GM12878 (cell line): Measurements from ENCODE around the gene MAPT.

Experiments
- CTCF ChIP-seq, 3 experiments: IDR thresholded peaks in 2 of 3; conservative IDR thresholded peaks in 1 of 3; 2 replicates each; pipeline ENCODE4 v1.5.1; 2011; ENCODE audit warnings: low read depth in 3 of 3, low read length in 3 of 3, mild to moderate bottlenecking in 3 of 3, control low read depth in 2 of 3, moderate library complexity in 2 of 3, inconsistent platforms in 1 of 3, mixed read lengths in 1 of 3; ENCODE audit not compliant: control insufficient read depth in 2 of 3, insufficient read depth in 1 of 3; ENCODE audit errors: extremely low read depth in 1 of 3
- NFIC ChIP-seq: IDR thresholded peaks from 2 replicates; pipeline ENCODE4 v1.6.1; 2012; ENCODE audit warnings: low read depth, mild to moderate bottlenecking, inconsistent platforms, low read length, moderate library complexity
- SREBF1 ChIP-seq: IDR thresholded peaks from 2 replicates; pipeline ENCODE4 v1.6.1; 2012; ENCODE audit warnings: mild to moderate bottlenecking, low read length

- no peak for TF ChIP-seq NFIC
- no peak for TF ChIP-seq CTCF (IDR thresholded peaks at IDR 0.05 in 2 of 3, conservative IDR thresholded peaks at IDR 0.05 in 1 of 3; ENCODE audit: control insufficient read depth in 2 of 3, extremely low read depth in 1 of 3, insufficient read depth in 1 of 3, low read depth in 3 of 3, low read length in 3 of 3)
- no peak for TF ChIP-seq SREBF1
Observed at GRCh38 chr17:45918241-45918745, 23.9 kb downstream of the MAPT start.
